GM18517 (cell line): ENCODE results near the gene PARD3.

Source experiments
- ATAC-seq: cut with Tn5 transposase; IDR thresholded peaks from one replicate; pipeline ENCODE4 v1.9.1; 2021; ENCODE audit warnings: mild to moderate bottlenecking, moderate library complexity; ENCODE audit not compliant: unreplicated experiment

The PARD3 gene

DNA sequence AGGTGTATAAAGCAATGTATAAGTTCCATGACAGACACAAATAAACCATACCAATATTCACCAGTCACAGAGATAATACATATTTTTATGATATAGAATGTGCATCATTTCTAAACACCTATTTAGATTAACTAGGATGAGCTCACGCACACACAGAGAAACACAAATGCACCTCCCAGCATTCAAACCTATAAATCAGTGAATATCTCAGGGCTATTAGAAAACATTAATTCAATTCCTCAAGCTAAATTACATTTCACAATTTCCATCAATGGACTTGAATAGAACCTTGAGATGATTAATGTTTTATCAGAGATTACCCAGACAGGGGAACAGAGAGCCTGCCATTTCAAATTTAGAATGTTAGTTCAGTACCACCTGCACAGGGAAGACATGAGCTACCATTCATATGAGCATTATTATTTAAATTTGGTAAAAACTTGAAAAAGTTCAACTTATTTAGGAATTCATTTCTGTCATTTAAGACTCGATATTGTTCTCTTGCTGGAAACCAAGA lies 221.7 kb downstream of the PARD3 start:
- ATAC-seq, result no peak

DNA sequence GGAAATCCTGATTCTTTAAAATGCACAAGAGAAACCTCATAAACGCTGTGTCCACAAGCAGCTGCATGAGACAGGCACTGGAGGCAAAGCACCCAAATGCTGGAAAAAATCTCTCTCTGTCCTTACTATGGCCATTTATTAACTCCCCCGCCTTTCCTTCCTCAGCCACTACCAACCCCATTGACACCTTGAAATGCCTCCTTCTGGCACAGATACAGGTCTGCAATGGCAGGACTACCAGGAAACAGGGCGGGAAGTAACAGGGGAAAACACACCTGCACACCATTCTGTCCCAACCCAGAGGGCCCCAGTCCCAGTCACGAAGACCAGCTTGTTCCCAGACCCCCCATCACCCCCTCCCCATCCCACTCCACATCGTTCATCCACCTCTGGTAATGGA lies 224.3 kb downstream of the PARD3 start:
- ATAC-seq, result no peak

DNA sequence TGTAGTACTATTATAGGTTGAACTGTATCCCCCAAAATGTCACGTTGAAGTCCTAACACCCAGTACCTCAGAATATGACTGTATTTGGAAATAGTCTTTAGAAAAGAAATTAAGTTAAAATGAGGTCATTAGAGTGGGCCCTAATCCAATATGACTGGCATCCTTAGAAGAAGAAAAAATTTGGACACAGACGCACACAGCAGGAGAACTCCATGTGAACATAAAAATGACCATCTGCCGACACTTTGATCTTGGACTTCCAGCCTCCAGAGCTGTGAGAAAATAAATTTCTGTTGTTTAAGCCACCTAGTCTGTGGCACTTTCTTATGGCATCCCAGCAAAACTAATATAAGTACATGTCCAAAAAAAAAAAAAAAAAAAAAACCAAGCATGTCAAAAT lies 225.8 kb downstream of the PARD3 start:
- ATAC-seq, result no peak

DNA sequence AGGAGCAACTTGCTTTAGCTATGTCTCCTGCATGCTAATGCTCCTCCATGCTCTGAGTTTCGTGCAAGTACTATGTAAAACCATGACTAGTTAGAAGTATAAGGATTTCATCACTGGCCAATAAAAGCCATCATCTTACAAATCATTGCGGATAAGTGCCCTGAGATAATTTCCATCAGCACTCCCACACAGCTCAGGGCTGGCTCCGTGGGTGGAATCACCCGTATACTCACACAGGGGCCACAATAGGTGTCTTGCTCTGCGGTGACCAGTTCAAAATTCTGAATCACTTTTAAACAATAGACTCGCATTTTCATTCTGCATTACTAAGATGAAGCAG lies 227.4 kb downstream of the PARD3 start:
- no peak for ATAC-seq

DNA sequence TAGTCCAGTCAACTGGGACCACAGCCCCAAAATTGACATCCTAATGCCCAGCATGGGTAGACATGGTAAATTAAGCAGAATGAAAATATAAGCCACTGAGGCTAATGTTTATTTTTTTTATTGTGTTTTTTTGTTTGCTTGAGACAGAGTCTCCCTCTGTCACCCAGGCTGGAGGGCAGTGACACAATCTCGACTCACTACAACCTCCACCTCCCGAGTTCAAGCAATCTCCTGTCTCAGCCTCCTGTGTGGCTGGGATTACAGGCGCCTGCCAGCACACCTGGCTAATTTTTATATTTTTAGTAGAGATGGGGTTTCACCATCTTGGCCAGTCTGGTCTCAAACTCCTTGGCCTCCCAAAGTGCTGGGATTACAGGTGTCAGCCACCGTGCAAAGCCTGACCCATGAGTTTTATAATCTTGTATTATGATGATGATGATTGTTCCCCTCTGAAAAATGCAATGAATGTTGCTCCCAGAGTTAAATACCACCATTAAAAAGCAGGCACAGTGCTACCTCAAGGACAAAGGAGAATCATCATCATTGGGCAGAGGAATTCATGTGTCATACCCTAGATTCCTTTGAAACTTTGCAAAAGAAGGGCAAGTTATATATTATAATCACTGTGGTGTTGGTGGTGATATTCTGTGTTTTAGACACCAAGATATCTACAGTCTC lies 228.0 kb downstream of the PARD3 start:
- no peak for ATAC-seq

DNA sequence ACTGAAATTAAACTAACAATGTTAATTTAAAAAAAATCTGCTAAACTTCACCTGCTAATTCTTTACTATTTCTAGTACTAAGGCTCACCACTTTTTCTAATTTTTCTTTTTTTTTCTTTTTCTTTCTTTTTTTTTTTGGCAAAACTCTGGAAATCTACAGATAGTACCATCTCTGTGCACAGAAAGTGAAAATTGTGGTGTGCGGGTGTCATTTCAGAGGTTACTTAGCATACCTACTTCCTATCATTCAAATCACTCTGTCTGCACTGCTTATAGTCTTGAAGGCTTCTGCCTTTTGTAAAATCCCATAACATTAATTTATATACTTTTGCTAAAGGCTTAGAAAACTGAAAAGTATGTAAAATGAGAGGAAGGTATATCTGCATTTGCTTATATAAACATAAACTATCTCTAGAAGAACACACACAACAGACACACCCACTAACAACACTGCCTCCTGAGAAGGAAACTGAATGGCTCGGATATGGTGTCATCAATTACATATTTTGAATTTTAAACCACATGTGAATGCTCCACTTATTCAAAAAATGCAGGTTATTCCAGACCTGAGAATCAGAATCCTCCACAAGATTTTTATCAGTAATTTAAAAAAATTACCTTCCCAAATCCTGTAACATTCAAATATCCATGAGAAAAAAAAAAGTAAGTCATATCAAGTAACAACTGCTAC lies 229.5 kb downstream of the PARD3 start:
- no peak for ATAC-seq

DNA sequence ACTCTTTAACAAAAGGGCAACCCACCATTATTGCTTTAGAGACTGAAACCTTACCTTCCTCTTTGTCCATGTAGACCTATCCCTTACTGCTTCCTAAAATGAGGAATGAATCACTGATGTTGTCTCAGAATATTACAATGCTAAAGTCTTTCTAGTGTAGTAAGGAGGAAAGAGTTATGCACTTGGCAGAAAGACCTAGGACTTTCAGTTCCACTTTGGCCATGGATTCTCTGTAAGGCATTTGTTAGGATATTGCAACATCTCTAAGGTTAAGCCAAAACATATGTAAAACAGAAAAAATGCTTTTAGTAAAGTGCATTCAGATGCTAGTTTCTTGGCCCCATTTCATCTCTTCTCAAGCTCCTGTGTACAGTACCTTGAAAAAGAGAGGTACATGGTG lies 230.9 kb downstream of the PARD3 start:
- no peak for ATAC-seq

DNA sequence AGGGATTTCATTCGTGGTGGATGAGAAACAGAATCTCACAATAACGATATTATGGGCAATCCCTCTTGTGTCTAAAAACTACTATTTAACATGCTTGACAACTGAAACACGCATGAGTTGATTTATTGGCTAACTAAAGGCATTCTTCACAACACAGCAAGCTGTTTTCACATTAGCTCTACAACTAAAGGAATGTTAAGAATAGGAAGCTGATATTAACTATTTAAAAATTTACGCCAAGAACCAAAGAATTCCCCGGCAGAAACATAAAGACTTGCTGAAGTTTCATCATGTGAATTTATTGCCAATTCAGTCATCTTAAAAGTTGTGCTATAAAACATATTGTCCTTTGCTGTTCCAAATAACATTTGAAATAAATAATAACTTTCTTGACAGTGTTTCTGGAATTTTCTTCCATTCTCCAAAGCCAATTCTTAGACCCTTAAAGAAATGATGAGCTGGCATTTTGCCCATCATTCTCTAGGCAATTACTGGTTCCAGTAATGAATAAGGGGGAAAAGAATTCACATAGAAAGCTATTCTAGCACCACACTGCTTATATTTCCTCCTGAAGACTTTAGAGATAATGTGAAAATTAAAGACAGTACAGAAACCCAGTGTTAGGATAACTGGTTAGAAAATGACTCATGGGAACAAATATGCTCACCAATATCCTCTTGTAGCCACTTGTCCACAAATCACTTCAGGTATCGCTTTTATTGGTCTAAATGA lies 233.1 kb downstream of the PARD3 start:
- no peak for ATAC-seq

DNA sequence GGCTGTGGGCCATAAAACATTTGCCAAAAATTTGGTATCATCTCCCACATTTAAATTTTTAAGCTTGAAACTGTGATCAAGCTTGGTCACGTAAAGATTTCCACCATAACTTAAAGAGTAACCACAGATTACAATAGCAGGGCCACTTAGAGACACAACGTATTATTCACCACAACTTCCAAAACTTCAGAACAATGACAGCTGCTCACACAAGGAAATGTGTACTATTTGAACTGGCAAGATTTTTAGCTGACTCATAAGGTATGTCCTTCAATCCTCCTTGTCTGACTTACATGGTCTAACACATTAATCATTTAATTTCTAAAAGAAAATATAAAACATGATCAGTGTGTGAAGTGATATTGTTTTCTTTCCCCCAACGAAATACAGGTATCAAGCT lies 234.5 kb downstream of the PARD3 start:
- no peak for ATAC-seq

DNA sequence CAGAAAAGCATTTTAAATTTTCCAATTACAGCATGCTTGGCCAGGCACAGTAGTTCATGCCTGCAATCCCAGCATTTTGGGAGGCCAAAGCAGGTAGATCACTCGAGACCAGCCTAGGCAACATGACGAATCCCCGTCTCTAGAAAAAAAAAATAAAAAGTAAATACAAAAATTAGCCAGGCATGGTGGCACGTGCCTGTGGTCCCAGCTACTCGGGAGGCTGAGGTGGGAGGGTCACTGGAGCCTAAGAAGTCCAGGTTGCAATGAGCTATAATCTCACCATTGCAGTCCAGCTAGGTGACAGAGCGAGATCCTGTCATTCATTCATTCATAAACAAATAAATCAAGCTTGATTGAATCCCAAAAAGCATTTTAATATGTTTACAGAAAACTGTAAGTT lies 234.9 kb downstream of the PARD3 start:
- ATAC-seq, result no peak

DNA sequence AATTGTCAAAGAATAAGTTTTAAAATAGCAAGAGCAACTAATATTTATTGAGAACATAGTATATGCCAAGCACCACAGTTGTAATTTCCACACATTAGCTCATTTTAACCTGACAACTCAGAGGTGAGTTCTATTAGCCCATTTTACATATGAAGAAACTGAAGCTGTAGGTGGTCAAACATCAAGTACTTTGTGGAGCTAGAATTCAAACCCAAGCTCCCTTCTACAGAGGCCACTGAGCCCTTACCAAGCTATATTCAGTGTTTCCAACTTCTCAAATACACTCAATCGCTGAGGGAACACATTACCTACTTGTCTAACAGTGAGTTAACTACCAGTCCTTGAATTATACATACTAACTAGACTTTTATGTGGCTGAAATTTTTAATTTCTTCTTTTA lies 236.6 kb downstream of the PARD3 start:
- ATAC-seq, result no peak

DNA sequence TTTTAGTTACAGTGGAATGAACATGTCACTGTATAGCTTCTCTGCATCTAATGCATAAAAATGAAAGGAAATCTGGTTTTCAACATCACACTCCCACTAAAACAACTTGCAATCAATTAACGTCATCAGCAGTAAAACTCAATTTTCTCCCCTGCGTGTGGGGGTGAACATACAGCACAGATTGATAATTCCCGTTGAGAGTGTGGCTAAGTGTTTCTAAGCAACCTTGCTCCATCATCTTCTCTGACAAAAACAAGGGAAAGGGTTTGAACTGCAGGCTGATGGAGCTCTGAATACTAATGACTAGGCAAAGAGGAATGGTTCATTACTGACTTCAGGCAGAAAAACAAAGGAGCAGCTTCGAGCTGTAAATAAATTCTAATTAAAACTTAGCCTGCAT lies 238.3 kb downstream of the PARD3 start:
- no peak for ATAC-seq

DNA sequence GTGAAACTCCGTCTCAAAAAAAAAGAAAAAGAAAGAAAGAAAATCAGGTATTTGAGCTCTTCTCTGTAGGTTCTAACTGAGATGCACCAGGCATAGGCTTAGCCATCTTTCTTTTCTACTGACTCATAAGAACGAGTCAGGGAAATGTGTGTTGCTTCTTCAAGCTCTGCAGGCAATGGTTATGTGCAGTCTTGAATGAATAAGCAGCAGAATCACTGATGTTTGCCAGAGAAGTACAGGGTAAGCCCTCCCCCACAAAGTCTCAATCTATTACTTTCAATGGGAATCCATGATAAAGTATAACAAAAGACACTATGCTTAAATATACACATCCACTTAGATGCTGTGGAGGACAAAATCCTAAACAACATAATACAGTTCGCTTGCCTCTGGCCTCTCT lies 239.2 kb downstream of the PARD3 start:
- no peak for ATAC-seq

DNA sequence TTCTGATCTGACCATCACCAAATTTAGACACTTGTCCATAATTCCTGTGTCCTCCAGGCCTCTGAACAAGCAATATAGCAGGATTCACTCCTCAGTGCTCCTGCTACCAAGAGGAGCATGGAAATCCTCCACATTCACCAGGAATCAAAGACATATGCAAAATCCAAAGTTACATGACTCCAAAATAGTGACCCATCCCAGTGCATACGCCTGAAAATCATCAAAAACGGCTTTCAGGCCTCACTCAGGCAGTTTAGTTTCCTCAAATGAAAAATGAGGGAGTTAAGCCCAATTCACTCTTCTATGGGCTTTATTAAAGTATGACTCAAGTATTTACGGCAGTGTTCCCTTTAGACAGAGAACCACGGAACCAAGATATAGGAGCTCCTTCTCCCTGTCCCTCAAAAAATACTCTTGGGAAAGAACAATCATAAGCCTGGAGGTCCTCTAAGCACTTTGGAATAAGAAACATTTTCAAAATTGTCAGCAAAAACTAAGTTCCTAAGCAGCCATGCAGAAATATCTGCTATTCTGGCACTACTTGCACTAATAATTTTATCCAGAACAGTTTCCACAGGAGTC lies 240.7 kb downstream of the PARD3 start:
- ATAC-seq, result no peak

DNA sequence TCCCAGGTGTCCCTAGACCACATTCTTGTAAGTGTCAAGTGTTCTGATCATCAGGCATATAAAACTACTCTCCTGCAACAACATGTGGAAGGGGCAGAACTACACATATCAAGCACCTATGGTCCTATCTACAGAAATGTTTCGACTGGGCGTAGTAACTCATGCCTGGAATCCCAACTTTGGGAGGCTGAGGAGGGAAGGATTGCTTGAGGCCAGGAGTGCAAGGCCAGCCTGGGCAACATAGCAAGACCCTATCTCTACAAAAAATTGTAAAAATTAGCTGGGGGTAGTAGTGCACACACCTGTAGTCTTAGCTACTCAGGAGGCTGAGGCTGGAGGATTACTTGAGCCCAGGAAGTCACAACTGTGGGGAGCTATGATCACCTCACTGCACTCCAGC lies 244.2 kb downstream of the PARD3 start:
- ATAC-seq, result no peak

DNA sequence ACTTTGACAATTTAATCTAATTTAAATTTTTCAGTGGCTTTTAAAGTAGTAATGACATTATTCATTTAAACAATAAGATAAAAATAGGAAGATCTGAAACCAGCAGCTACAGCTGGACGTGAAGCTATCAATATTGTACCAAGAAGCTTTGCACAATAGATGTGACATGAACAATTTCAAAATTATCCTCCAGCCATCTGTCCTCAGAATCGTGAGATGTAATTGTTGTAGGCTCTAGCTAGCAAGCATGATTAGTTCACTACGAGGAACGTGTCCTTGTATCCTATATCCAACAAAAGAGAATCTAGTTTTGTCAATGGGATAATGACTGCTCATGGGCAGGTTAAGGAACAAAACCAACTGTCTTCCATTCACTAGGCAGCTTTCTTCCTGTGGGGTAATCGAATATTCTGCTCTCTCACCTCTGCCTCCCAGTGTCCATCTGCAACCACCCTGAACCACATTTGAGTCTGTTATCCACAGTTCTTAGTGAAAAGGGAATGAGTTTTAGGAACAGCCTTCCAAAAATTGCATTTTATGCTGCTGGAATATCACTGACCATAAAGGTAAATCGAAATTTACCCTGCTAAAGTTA lies 247.3 kb downstream of the PARD3 start:
- ATAC-seq, result no peak

DNA sequence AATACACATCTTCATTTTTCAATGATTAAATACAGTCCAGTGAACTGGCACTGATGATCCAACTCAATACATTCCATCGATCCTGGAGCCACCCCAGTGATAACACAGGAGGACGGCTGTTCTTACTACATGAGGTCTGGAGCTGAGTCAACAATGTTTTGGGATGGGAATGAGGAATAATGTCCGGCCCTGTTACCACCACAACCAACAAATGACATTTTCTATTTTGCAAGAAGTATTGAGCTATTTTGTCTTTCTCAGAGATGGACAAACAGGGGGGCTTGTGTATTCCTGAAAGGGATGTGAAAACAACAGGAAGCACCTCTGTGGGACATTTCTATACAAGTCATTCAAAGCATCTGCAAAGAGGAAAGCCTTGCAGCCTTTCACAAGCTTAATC lies 249.2 kb downstream of the PARD3 start:
- ATAC-seq, result no peak

DNA sequence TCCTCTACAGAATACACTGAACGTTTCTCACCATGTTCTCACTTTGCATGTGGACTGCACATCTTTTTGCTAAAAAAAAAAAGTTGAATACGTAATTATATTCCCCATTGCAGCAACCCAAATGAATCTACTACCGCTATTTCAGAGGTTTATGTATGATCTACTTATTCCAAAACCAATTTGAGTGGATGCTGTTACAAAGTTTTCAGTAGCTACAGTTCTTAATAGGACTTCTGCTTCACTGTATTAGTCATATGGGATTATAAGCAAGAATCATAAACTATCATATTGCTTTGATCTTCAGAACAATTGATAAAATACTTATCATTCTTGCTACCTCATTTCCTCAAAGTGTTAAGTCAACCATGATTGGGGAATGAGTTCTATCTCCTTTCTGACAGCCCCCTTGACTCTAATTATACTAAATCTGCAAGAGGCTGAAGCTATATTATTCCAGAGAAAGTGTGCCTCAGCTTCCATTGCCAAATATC lies 257.0 kb downstream of the PARD3 start:
- ATAC-seq, result no peak

DNA sequence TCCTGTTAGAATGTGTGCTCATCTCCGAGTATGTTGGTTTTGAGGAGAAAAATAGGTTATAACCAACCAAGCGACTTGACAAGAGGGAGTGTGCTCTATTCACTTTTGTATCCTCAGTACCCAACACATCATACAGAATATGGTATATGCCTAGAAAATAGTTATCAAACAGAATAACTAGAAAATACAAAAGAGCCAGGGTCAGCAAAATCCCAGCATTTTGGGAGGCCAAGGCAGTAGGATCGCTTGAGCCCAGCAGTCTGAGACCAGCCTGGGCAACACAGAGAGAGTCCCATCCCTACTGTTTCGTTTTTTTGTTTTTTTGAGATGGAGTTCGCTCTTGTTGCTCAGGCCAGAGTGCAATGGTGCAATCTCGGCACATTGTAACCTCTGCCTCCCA lies 257.9 kb downstream of the PARD3 start:
- ATAC-seq, result no peak

DNA sequence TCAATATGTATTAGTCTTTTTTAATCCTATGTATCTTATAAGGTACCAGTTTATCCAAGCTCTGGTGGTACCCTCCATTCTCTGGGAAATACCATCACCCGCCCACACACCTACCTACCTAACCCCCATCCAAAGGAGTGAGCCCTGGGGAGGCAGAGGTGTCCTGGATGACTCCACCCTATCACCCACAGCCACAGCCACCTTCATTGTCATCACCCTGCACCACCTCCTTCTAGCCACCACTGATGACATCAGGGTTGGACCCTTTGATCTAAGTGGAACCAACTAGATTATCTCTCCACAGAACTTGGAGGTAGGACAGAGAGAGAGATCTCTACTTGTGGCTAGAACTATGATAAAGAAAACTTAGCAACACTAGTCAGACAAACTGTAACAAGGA lies 259.4 kb downstream of the PARD3 start:
- no peak for ATAC-seq

DNA sequence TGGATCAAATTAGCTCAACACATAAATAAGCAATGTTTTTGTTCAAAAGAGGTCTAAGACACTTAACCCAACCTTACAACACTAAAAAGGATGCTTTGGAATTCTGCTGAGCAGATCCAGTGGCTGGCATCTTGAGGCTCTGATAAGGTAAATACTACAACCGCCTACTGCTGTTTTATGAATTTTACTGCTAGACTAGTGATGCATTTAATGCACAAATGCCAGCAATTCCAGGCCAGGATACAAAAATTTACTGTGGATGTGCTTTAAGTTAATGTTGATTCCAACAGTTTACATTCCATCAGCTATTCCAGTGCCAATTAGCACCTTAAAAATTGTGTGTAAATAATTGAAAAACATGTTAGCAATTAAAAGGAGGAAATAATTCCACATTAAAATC lies 261.3 kb downstream of the PARD3 start:
- ATAC-seq, result no peak
